ENCODE results near the gene GULP1. TPM values are rescaled to one million over a fixed set of nuclear protein-coding genes. Genes with fewer than 3 reads are reported as not detected.

GULP1 gene
- total and polyA plus RNA-seq, 2 of the 13 experiments (the other 11 are each of a cell fraction or from before 2014, with no cell fraction given), result 0.15 TPM; not detected in 1

GRCh38 chr2:188551671-188552070 lies 260.0 kb downstream of the GULP1 start (continued):
- TF ChIP-seq ZBTB40 (IDR thresholded peaks at IDR 0.05), result no peak
- no peak for TF ChIP-seq ZBTB40 (CRISPR knock-in tag; IDR thresholded peaks at IDR 0.05)
- no peak for TF ChIP-seq ATF3 (CRISPR knock-in tag; IDR thresholded peaks at IDR 0.05)
- TF ChIP-seq NFAT5 (CRISPR knock-in tag; IDR thresholded peaks at IDR 0.05), result no peak
- TF ChIP-seq ZNF431 (CRISPR knock-in tag; IDR thresholded peaks at IDR 0.05; ENCODE audit: borderline replicate concordance, low read depth), result no peak
- no peak for TF ChIP-seq CCDC6 (CRISPR knock-in tag; IDR thresholded peaks at IDR 0.05)
- no peak for TF ChIP-seq ZNF597 (CRISPR knock-in tag; IDR thresholded peaks at IDR 0.05)
- no peak for TF ChIP-seq NCOR1 (IDR thresholded peaks at IDR 0.05; ENCODE audit: borderline replicate concordance, low read length)

Data from HepG2 (cell line).